ENCODE data around the gene DLGAP1. TPM values are rescaled to one million over a fixed set of nuclear protein-coding genes. Genes with fewer than 3 reads are reported as not detected.

Gene DLGAP1
- total RNA-seq, 1 donor from 2014 or later, result 7.7 TPM

DNA sequence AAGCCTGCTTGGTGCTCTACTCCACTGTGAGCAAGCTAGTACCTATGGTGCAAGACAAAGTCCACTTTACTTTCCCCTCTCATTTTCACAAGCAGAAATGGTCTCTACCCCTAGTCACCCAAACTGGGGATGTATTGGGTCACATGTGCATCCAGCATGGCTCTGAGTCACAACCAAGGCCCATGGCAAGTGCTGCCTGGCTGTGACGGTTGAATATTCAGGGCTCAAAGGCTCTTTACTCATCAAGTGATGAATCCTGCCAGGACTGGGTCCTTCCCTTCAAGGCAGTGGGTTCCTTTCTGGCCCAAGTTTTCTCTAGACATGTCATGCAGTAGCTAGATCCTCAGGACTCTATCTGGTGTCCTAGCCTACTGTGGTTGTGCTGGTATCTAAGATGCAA is 311.5 kb downstream of the DLGAP1 start:
- H3K4me3 Mint-ChIP-seq (ENCODE audit: unreplicated experiment), result no peak overlapping the region
- H3K4me1 Mint-ChIP-seq (ENCODE audit: low read depth), result no peaks in the 10 kb centered on the region
- no peak for DNase-seq (ENCODE audit: low spot score)
- H3K36me3 Mint-ChIP-seq (ENCODE audit: low read depth), result no peaks in the 10 kb centered on the region
- H3K27me3 Mint-ChIP-seq (ENCODE audit: low read depth), result no peaks in the 10 kb centered on the region
- peaks cover 5% of the 10 kb centered on the region for H3K9me3 Mint-ChIP-seq (ENCODE audit: low read depth)
- no peak overlapping the region for H3K27ac Mint-ChIP-seq (ENCODE audit: unreplicated experiment)
- TF ChIP-seq CTCF (IDR thresholded peaks at IDR 0.05), result no peak

DNA sequence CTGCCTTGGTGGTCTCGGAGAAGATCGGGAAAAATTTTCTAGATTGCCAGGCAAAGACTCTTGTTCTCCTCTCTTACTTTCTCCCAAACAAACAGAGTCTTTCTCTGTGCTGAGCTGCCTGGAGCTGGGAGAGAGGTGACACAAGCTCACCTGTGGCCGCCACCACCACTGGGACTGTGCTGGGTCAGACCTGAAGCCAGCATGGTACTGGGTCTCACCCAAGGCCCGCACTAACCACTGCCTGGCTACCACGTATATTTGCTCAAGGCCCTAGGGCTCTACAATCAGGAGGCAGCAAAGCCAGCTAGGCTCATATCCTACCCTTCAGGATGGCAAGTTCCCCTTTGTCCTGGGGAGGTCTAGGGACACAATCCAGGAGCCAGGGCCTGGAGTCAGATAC is 312.2 kb downstream of the DLGAP1 start:
- H3K4me1 Mint-ChIP-seq (ENCODE audit: low read depth), result no peaks in the 10 kb centered on the region
- no peaks in the 10 kb centered on the region for H3K27me3 Mint-ChIP-seq (ENCODE audit: low read depth)
- no peaks in the 10 kb centered on the region for H3K36me3 Mint-ChIP-seq (ENCODE audit: low read depth)
- H3K27ac Mint-ChIP-seq (ENCODE audit: unreplicated experiment), result no peak overlapping the region
- H3K4me3 Mint-ChIP-seq (ENCODE audit: unreplicated experiment), result no peak overlapping the region
- peaks cover 5% of the 10 kb centered on the region for H3K9me3 Mint-ChIP-seq (ENCODE audit: low read depth)
- no peak for TF ChIP-seq CTCF (IDR thresholded peaks at IDR 0.05)
- no peak for DNase-seq (ENCODE audit: low spot score)

- no peaks in the 10 kb centered on the region for H3K36me3 Mint-ChIP-seq (ENCODE audit: low read depth)
- TF ChIP-seq CTCF (IDR thresholded peaks at IDR 0.05), result no peak
- no peak overlapping the region for H3K27ac Mint-ChIP-seq (ENCODE audit: unreplicated experiment)
- peaks cover 4% of the 10 kb centered on the region for H3K9me3 Mint-ChIP-seq (ENCODE audit: low read depth)
- H3K4me3 Mint-ChIP-seq (ENCODE audit: unreplicated experiment), result no peak overlapping the region
- H3K4me1 Mint-ChIP-seq (ENCODE audit: low read depth), result no peaks in the 10 kb centered on the region
- no peak for DNase-seq (ENCODE audit: low spot score)
- no peaks in the 10 kb centered on the region for H3K27me3 Mint-ChIP-seq (ENCODE audit: low read depth)
Observed at GRCh38 chr18:4134700-4135099, 320.4 kb downstream of the DLGAP1 start.

GRCh38 chr18:4130734-4131719 is 324.1 kb downstream of the DLGAP1 start:
- TF ChIP-seq CTCF (IDR thresholded peaks at IDR 0.05), result peak; percentile 58
- H3K4me3 Mint-ChIP-seq (ENCODE audit: unreplicated experiment), result no peak overlapping the region
- H3K27ac Mint-ChIP-seq (ENCODE audit: unreplicated experiment), result no peak overlapping the region
- H3K27me3 Mint-ChIP-seq (ENCODE audit: low read depth), result no peaks in the 10 kb centered on the region
- H3K9me3 Mint-ChIP-seq (ENCODE audit: low read depth), result peaks cover under 1% of the 10 kb centered on the region
- H3K4me1 Mint-ChIP-seq (ENCODE audit: low read depth), result no peaks in the 10 kb centered on the region
- DNase-seq (ENCODE audit: low spot score), result no peak
- H3K36me3 Mint-ChIP-seq (ENCODE audit: low read depth), result no peaks in the 10 kb centered on the region

DNA sequence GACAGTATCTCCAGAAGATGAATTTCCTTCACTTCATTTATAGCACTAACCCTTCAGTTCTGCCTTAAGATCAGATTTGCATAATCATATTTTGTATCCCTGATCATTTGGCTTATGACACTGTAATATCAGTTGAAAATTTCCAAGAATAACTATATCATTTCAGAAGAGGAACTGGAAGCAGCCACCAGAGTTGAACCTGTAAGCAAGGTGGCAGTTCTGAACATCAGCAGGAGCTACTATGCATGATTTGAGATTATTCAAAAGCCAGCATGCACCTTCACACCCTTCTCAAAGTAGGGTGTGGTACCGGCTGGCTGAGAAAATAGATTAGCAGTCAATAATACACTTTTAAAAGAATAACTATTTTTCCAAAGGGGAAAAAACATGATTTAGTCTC is 328.2 kb downstream of the DLGAP1 start:
- no peak for TF ChIP-seq CTCF (IDR thresholded peaks at IDR 0.05)
- H3K4me3 Mint-ChIP-seq (ENCODE audit: unreplicated experiment), result no peak overlapping the region
- no peak overlapping the region for H3K27ac Mint-ChIP-seq (ENCODE audit: unreplicated experiment)
- no peaks in the 10 kb centered on the region for H3K27me3 Mint-ChIP-seq (ENCODE audit: low read depth)
- H3K36me3 Mint-ChIP-seq (ENCODE audit: low read depth), result no peaks in the 10 kb centered on the region
- no peak for DNase-seq (ENCODE audit: low spot score)
- peaks cover 10% of the 10 kb centered on the region for H3K4me1 Mint-ChIP-seq (ENCODE audit: low read depth)
- no peaks in the 10 kb centered on the region for H3K9me3 Mint-ChIP-seq (ENCODE audit: low read depth)
